ENCODE measurements around the gene CBX8.

CBX8 gene

DNA sequence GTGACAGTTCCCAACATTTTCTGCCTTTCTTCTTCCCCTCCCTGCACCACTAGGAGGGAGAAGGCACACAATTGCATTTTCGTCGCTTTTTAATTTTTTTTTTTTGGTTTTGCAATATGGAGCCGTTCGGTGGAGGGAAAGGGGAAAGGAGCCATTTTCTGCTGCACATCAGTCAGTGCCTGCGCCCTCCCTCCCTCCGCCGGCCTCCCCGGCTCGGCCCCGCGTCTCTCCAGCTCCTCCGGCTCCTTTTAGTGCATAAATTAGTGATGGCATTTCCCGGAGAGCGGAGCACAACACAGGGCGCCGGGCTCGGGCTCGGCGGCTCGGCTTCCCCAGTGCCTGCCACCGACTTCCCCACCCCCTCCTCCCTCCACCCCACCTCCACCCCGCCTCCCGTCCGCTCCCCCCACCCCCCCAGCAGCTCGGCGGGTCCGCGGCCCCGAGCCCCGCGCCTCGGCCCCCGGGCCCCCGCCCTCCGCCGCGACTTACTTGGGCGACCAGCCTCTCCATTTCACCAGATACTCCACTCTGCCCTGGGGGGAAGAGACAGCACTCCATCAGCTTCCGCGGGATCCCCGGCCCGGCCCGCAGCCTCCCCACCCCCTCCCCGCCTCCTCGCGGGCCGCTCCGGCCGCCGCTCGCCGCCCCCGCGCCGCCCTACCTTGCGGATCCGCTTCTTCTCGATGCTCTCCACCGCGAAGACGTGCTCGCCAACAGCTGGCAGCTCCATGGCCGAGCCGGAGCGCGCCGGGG, 41.8 kb upstream of the CBX8 start:
- H3K36me3 ChIP-seq (ENCODE audit: insufficient read depth, low read length), result no peaks in the 10 kb centered on the region
- H3K9me3 ChIP-seq (ENCODE audit: control insufficient read depth, insufficient read depth, low read length), result no peaks in the 10 kb centered on the region
- peaks cover 6% of the 10 kb centered on the region; the same call in 1 of the 2 replicates for H3K4me1 ChIP-seq (ENCODE audit: insufficient read depth, low read length)
- peak overlapping the region; percentile 52; the same call in 1 of the 2 replicates for H3K9ac ChIP-seq (ENCODE audit: low read depth, low read length)

DNA sequence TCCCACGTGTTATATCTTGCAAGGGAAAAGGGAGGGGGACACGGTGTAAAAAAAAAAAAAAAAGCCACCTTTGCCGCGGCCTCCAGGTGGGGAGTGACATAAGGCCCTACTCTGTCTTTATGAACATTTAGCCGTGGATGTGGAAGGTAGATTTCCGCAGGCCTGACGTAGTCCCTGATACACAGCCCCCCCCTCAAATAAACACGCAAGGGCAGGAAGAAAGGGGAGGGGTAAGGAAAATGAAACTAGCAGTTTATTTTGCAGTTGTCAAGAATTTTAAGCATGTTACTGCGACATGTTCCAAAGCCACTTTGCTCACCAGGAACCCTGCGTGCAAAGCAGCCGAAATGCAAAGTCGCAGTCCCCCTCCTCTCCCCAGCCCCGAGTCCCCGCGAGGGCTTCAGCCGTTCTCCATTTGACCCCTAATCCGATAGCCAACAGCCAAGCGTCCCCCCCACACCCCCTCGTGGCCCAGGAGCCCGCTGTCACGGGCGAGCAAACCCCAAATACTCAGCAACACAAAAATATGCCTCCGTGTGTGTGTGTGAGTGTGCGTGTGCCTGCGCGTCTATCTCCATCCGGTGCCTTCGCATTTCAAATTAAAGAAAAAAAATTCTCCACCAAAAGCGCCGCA, 41.1 kb upstream of the CBX8 start:
- H3K36me3 ChIP-seq (ENCODE audit: insufficient read depth, low read length), result no peaks in the 10 kb centered on the region
- H3K4me1 ChIP-seq (ENCODE audit: insufficient read depth, low read length), result peaks cover 9% of the 10 kb centered on the region; the same call in 1 of the 2 replicates
- peak overlapping the region; percentile 52; the same call in 1 of the 2 replicates for H3K9ac ChIP-seq (ENCODE audit: low read depth, low read length)
- no peaks in the 10 kb centered on the region for H3K9me3 ChIP-seq (ENCODE audit: control insufficient read depth, insufficient read depth, low read length)

DNA sequence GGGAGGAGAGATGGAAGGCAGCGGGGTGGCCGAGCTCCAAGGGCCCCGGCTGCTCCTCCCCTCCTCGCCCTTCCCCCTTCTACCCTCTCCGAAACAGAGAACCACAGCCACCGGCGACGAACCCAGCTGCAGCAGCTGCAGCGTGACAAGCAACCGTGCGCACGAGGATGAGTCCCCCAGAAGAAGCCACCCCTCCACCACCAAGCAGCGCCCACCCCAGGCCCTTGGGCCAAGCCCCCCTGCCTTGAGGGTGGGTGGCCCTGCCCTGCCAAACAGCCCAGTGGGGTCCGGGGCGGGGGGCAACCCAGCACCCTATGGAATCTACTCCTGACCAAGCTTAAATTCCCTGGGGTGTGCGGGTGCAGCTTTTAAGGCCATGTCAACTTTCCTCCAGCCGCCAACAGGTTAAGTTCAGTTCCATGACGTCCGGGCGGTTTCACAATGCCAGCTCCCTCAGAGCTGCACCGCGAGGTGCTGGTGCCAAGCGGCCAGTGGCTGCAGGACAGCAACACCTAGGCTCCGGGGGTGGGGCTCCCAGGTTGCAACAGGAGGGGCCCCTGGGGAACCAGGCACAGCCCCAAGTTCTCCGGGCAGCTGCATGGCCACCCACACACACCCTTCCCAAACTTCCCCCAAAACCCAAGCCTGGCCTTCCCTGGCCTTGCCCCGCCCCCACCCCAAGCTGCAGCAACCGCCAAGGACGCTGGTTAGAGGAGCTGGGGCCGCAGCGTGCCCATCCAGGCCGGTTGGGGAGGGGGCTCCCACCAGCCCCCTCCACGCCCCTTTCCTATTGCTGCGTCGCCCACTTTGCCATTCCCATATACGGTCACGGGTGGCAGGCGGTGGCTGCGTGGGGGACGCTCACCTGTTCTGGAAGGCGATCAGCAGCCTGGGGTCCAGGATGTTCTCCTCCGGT, 40.4 kb upstream of the CBX8 start:
- peaks cover 11% of the 10 kb centered on the region; the same call in 1 of the 2 replicates for H3K4me1 ChIP-seq (ENCODE audit: insufficient read depth, low read length)
- H3K36me3 ChIP-seq (ENCODE audit: insufficient read depth, low read length), result no peaks in the 10 kb centered on the region
- H3K9ac ChIP-seq (ENCODE audit: low read depth, low read length), result peak overlapping the region; percentile 52; the same call in 1 of the 2 replicates
- H3K9me3 ChIP-seq (ENCODE audit: control insufficient read depth, insufficient read depth, low read length), result no peaks in the 10 kb centered on the region

DNA sequence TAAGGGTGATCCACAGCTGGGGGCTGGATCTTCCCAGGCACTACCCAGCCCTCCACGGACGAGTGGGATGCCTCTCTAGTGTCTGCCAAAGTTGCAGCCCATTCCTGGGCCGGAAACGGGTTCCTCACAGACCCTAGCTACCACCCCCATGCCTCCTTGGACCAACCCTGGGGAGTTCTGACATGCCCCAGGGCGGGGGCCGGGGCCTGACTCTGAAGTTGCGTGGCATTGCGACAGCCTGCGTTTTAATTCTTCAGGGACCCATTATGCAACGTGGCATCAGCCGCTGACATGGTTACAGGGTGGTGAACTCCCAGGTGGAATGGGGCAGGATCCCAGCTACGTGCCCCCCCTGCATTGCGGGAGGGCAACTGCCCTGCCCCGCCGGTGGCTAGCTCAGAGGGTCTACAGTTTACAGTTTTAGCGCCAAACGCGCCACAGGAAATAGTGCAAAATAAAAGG, 39.7 kb upstream of the CBX8 start:
- peak overlapping the region; percentile 52; the same call in 1 of the 2 replicates for H3K9ac ChIP-seq (ENCODE audit: low read depth, low read length)
- H3K9me3 ChIP-seq (ENCODE audit: control insufficient read depth, insufficient read depth, low read length), result no peaks in the 10 kb centered on the region
- peaks cover 12% of the 10 kb centered on the region; the same call in 1 of the 2 replicates for H3K4me1 ChIP-seq (ENCODE audit: insufficient read depth, low read length)
- H3K36me3 ChIP-seq (ENCODE audit: insufficient read depth, low read length), result no peaks in the 10 kb centered on the region

DNA sequence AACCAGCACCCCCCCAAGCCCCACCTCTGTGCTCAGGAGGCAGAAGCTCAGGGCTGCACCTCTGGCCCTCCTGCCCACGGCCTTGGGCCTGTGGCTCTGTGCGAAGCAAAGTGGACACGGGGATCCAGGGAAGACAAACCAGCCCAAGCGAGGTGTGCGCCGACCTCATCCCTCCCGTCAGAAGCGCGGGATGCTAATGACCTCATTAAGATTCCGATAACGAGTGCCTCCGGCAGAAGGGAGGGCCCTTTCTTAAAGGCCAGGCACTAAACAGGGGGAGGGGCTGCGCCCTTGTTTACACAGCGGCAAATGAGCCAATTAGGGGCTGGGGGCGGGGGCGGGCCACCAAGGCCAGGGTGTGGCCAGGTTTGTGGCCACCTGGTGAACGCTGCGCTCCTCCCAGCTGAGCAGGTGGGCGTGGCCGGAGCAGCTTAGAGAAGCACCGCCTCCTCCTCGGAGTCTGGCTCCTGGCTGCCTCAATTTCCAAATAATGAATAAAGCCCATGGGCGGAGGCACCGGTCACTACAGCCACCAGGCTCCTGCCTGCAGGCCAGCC, 39.2 kb upstream of the CBX8 start:
- Histone ChIP-seq H3K9ac (ENCODE audit: low read depth, low read length) (peak overlapping the region; percentile 52; the same call in 1 of the 2 replicates), H3K36me3 (ENCODE audit: insufficient read depth, low read length) (no peaks in the 10 kb centered on the region)

DNA sequence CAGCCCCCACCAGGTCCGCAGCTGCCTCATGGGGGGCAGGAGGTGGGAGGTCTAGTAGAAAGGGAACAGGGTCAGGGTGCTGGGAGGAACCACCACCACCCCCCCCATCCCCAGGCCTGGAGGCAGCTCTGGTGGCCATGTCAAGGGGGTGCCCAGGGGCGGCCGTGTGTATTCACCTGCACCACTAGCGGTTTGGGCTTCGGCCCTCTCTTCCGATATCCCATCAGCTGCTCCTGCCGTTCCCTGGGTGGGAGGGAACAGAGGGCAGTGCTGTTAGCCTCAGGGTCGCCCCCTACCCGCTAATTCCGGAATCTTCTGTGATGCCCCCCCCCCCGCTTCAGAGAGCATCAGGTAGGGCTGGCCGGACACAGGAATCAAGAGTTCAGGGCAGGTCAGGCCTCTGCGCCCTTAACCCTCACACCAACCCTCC, 38.6 kb upstream of the CBX8 start:
- Histone ChIP-seq H3K9ac (ENCODE audit: low read depth, low read length) (peak overlapping the region; percentile 16; the same call in 1 of the 2 replicates), H3K9me3 (ENCODE audit: control insufficient read depth, insufficient read depth, low read length) (no peaks in the 10 kb centered on the region), H3K4me1 (ENCODE audit: insufficient read depth, low read length) (peaks cover 18% of the 10 kb centered on the region), H3K36me3 (ENCODE audit: insufficient read depth, low read length) (no peaks in the 10 kb centered on the region)

More for the DNA sequence above, 39.2 kb upstream of the CBX8 start:
- Histone ChIP-seq H3K4me1 (ENCODE audit: insufficient read depth, low read length) (peaks cover 17% of the 10 kb centered on the region), H3K9me3 (ENCODE audit: control insufficient read depth, insufficient read depth, low read length) (no peaks in the 10 kb centered on the region)

DNA sequence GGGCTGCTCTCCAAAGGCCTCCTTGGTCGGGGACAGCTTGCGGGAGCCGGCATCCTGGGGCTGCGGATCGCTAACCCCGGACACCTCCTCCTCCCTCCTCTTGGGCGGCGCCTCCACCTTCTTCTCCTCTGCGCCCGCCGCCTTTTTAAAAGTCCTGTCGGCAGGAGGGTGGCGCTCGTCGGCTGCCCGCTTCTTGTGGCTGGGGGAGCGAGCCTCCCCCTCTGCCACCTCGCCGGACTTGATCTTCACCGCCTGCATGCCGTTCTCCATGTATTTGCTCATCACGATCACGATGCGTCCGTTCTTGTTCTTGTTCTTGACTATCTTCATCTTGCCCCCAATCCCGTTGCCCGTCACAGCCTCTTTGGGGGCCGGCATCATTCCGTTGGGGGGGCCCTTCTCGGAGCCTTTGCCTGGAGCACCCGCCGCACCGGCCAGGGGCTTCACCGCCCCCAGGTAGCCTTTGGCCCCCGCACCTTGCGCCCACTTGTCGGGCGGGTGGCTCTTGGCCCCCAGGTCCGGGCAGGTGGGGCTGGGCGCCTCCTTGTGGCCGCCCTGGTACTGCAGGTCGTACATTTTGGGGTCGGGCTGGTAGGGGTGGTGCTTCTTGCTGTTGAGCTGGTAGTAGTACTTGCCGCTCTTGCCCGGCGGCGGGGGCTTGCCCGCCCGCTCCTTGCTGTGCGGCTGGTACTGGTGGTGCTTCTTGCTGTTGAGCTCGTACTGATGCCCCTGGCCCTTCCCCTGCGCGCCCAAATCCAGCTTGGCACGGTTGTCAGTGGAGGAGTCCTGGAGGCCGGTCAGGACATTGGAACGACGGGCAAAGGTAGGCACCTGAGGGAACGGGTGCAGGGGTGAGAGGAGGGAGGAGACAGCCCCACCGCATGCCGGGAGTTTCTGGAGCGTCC, 37.9 kb upstream of the CBX8 start:
- H3K9ac ChIP-seq (ENCODE audit: low read depth, low read length), result peak overlapping the region; percentile 16; the same call in 1 of the 2 replicates
- H3K36me3 ChIP-seq (ENCODE audit: insufficient read depth, low read length), result no peaks in the 10 kb centered on the region
- peaks cover 19% of the 10 kb centered on the region for H3K4me1 ChIP-seq (ENCODE audit: insufficient read depth, low read length)
- no peaks in the 10 kb centered on the region for H3K9me3 ChIP-seq (ENCODE audit: control insufficient read depth, insufficient read depth, low read length)

DNA sequence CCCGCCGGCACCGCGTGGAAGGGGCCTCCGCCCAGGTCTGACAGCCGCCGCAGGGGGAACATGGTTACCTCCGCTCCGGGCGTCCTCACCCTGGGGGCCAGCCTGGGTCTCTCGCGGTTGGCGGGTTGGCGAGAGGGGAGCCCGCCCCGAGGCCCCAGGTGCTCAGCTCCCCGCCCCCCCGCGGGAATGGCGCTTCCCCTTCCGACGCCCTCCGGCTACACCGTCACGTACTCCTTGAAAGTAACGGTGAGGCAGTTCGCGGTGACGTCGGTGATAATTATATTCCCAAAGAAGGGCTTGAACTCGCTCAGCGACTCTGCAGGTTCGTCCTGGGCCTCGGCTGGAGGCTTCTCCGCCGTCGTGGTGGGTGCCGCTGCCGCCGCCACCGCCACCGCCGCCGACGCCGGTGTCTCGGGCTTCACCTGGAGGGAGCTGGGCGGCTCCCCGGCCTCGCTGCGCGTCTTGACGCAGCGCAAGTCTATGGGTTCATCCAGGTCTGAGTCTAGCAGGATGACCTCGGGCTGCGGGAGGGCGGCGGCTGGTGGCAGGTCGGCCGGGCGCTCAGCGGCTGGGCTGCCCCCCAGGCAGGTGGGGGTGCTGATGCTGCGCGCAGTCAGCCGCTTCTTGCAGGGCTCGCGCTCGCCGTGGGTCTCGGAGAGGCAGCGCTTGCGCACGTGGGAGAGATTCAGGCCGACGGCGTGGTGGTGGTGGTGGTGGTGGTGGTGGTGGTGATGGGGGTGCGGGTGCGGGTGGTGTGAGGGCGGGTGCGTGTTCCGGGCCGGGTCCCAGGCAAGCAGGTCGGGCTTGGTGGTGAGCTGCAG, 37.1 kb upstream of the CBX8 start:
- Histone ChIP-seq H3K9ac (ENCODE audit: low read depth, low read length) (no peak overlapping the region; the same call in 1 of the 2 replicates), H3K36me3 (ENCODE audit: insufficient read depth, low read length) (no peaks in the 10 kb centered on the region), H3K4me1 (ENCODE audit: insufficient read depth, low read length) (peaks cover 19% of the 10 kb centered on the region)

DNA sequence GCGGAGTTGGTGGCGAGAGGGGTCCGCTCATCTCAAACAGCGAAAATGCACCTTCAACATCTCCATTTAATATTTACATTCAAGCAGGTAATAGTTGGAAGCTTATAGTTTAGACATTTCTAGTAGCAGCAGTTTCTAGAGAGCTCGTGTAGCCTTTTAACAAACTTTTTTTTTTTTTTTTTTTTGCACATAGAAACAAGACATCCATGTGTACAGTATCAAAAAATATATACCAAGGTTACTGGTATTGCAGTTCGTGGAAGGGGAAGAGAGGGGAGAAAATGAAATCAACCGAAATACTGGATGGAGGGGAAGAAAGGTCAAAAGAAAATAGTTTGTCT, 36.2 kb upstream of the CBX8 start:
- H3K36me3 ChIP-seq (ENCODE audit: insufficient read depth, low read length), result no peaks in the 10 kb centered on the region
- H3K9me3 ChIP-seq (ENCODE audit: control insufficient read depth, insufficient read depth, low read length), result no peaks in the 10 kb centered on the region
- H3K9ac ChIP-seq (ENCODE audit: low read depth, low read length), result no peak overlapping the region; the same call in 1 of the 2 replicates
- peaks cover 19% of the 10 kb centered on the region for H3K4me1 ChIP-seq (ENCODE audit: insufficient read depth, low read length)

More for the DNA sequence above, 37.1 kb upstream of the CBX8 start:
- H3K9me3 ChIP-seq (ENCODE audit: control insufficient read depth, insufficient read depth, low read length), result no peaks in the 10 kb centered on the region

DNA sequence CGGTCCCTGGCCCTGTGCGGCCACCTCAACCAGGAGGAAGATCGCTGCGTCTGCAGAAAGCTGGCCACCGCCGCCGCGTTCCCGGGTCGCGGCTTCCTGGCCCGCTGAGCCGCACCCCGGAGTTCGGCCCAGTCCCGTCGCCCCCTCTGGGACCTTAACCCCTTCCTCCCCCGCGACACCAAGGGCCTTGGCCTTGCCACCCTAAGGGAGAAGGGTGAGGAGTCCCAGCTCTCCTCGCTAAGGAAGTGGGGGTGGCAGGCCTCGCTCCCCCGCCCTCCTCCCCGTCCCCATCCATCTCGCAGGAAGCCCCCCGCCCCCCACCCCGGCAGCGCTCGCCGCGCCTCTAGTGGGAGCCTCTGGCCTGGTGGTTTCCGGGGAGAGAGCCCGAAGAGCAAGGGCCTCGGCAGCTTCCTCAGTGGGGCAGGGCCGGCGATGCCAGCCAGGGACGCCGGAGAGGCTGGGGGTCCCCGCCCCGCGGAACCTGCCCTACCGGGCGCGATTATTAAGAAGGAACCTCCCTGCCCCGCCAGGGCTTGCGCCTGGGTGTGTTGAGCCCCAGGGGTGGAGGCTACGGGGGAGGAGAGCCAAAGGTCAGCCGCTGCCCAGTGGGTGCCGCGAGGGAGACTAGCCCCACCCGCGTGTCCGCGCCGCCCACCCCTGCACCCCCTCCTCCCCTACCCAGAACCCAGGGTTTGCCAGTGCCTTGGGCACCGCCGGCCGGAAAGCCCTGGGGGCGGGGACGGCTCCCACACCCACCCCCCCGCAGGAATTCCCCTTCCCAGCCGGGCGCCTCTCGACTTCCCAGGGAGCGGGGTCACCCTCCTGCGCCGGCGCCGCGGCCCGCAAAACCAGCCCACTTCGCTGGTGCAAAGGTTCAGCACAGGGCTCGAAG, 35.6 kb upstream of the CBX8 start:
- Histone ChIP-seq H3K9me3 (ENCODE audit: control insufficient read depth, insufficient read depth, low read length) (no peaks in the 10 kb centered on the region), H3K9ac (ENCODE audit: low read depth, low read length) (peak overlapping the region; percentile 23; the same call in 1 of the 2 replicates), H3K36me3 (ENCODE audit: insufficient read depth, low read length) (no peaks in the 10 kb centered on the region), H3K4me1 (ENCODE audit: insufficient read depth, low read length) (peaks cover 19% of the 10 kb centered on the region)

DNA sequence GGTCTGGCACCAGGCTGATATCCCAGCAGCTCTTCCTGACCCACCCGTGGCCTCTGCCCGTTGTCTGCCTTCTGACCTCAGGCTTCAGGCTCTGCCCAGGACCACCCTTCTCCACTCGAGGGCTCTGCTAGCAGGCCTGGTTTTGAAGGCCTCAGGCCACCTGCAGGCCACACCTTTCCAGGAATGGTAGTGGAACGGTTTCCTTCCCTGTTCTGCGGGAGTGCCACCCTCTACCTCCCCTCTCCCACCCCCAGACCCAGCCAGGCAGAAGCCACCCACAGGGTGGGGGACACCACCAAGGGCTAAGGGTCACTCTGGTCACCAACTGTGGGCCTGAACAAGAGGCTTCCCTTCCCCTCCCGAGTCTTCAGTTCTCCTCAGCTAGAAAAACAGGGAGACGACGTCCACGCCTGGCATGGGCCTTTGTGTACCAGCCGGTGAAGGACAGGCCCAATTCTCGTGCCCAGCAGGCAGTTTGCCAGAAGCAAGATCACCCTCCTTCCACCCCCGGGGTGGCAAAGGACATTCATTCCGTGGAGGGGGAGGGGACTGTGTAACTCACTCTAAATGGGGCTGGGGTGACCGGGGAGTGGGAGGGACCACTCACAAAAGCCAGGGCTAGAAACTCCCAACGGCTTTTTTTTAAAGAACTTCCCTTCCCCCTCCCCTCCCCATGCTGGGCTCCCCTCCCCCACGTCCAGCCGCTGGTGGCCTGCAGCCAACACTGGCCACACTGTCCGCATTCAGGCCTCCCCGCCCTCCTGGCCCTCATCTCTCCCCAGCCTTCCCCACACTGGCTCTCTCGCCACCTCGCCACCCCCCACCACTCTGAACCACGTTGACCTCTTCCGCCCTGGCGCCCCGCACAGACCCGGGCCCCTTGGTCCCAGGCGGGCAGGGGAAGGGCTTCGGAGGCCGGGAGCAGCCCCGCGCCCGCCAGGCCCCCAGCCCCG, 34.7 kb upstream of the CBX8 start:
- Histone ChIP-seq H3K9ac (ENCODE audit: low read depth, low read length) (peak overlapping the region; percentile 23; the same call in 1 of the 2 replicates), H3K4me1 (ENCODE audit: insufficient read depth, low read length) (peaks cover 17% of the 10 kb centered on the region), H3K9me3 (ENCODE audit: control insufficient read depth, insufficient read depth, low read length) (no peaks in the 10 kb centered on the region), H3K36me3 (ENCODE audit: insufficient read depth, low read length) (no peaks in the 10 kb centered on the region)

All from ES-I3 (cell line).